ENCODE data around the gene PAQR4.

PAQR4 gene

DNA sequence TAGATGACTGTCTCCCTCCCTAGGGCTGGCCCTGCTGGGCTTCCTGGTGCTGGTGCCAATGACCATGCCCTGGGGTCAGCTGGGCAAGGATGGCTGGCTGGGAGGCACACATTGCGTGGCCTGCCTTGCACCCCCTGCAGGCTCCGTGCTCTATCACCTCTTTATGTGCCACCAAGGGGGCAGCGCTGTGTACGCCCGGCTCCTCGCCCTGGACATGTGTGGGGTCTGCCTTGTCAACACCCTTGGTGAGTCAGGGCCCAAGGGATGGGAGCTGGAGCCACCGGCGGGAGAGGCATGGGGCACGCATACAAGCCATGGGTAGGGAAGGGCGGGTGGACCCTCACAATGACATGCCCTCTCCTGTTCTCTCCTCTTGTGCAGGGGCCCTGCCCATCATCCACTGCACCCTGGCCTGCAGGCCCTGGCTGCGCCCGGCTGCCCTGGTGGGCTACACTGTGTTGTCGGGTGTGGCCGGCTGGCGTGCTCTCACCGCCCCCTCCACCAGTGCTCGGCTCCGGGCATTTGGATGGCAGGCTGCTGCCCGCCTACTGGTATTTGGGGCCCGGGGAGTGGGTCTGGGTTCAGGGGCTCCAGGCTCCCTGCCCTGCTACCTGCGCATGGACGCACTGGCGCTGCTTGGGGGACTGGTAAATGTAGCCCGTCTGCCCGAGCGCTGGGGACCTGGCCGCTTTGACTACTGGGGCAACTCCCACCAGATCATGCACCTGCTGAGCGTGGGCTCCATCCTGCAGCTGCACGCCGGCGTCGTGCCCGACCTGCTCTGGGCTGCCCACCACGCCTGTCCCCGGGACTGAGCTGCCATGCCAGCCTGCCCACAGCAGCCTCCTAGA lies 2.2 kb downstream of the PAQR4 start:
- no peak overlapping the region for H2BK12ac ChIP-seq (ENCODE audit: low read length)

DNA sequence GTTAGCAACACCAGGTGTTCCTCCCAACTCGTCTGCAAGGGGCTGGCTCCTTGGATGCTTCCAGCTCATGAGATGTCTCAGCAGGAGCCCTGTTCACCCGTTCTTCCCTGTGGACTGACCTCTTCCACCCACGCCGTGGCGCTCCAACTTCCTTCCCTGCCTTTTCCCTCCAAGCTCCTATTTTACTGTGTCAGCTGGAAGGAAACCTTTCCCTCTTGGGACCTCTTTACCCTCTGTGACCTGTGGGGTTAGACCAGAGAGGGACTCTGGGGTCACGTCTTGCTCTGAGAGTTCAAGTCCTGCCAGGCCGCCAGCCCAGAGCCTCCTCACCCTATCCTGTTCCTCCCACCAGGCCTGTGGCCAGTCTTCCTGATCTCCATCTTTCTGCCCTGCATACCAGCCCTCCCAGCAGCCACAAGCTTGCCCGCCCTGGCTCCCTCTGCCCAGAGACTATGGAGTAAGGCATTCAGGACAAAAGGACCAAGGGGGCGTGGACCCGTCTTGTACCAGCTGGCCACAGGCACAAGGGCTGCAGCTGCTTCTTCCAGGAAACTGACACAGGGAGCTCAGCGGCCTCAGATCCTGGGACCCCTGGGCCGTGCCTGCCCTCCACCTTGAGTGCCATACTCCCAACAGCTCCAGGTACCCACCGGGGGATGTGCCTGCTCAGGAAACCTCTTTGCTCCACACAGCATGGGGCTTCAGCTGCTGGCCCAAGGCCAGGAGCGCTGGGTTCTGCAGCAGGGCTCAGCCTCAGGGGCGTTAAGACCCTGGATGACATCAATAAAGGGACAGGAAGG lies 3.0 kb downstream of the PAQR4 start:
- H3K4me3 ChIP-seq (ENCODE audit: low read length in 2 of 2): no peak overlapping the region
- H2BK120ac ChIP-seq (ENCODE audit: low read depth, low read length): no peak overlapping the region
- H3K4me1 ChIP-seq (ENCODE audit: control insufficient read depth in 2 of 2, insufficient read depth in 1 of 2, low read depth in 1 of 2, low read length in 2 of 2): peaks cover 10 to 13% of the 10 kb centered on the region in 2 donors
- no peak overlapping the region for H2BK12ac ChIP-seq (ENCODE audit: low read length)
- peaks cover 14% of the 10 kb centered on the region for H3K79me1 ChIP-seq (ENCODE audit: low read depth, low read length)
- H2BK15ac ChIP-seq (ENCODE audit: low read length): no peak overlapping the region
- H3K4me2 ChIP-seq (ENCODE audit: insufficient read depth, low read length, poor library complexity, severe bottlenecking): no peak overlapping the region
- WGBS, 2 donors (ENCODE audit: extremely low coverage in 2 of 2, insufficient read length in 2 of 2, insufficient replicate concordance in 1 of 2): no CpG with 5 or more reads among the region's 15 CpGs
- H2BK5ac ChIP-seq (ENCODE audit: low read length): no peak overlapping the region
- H4K91ac ChIP-seq (ENCODE audit: low read depth, low read length, poor library complexity): no peak overlapping the region
- H2AFZ ChIP-seq (ENCODE audit: low read length): no peak overlapping the region
- peaks cover 32 to 64% of the 10 kb centered on the region in 2 donors for H3K36me3 ChIP-seq (replicated peaks in 1 of 2; ENCODE audit: control insufficient read depth in 2 of 2, insufficient read depth in 2 of 2, low read length in 2 of 2)
- H4K8ac ChIP-seq (ENCODE audit: low read depth, low read length): no peak overlapping the region
- H3K23ac ChIP-seq (ENCODE audit: low read depth, low read length, poor library complexity): peak overlapping the region; percentile 93
- no peak overlapping the region for H3K18ac ChIP-seq (ENCODE audit: low read length)
- no peak overlapping the region for H3K27ac ChIP-seq (replicated peaks; ENCODE audit: low read length)
- peaks cover 0 to 10% (median 0%) of the 10 kb centered on the region in 3 experiments for H3K27me3 ChIP-seq (ENCODE audit: control insufficient read depth in 3 of 3, insufficient read depth in 3 of 3, low read depth in 1 of 3, low read length in 3 of 3)
- H3K4ac ChIP-seq (ENCODE audit: low read length): no peak overlapping the region
- H3K9ac ChIP-seq (ENCODE audit: low read depth, low read length, poor library complexity): no peak overlapping the region
- no peaks in the 10 kb centered on the region for H3K9me3 ChIP-seq (replicated peaks in 1 of 2; ENCODE audit: control insufficient read depth in 2 of 2, insufficient read depth in 1 of 2, low read depth in 1 of 2, low read length in 2 of 2)
- no peak for DNase-seq (ENCODE audit: low spot score)
- no peak overlapping the region for H2AK5ac ChIP-seq (ENCODE audit: low read depth, low read length)
- H3K14ac ChIP-seq (ENCODE audit: low read length): no peak overlapping the region

More for the DNA sequence above, 2.2 kb downstream of the PAQR4 start:
- Histone ChIP-seq H3K4me1 (ENCODE audit: control insufficient read depth in 2 of 2, insufficient read depth in 1 of 2, low read depth in 1 of 2, low read length in 2 of 2) (peaks cover 10 to 13% of the 10 kb centered on the region in 2 donors), H3K4me2 (ENCODE audit: insufficient read depth, low read length, poor library complexity, severe bottlenecking) (no peak overlapping the region), H2BK5ac (ENCODE audit: low read length) (no peak overlapping the region), H2AFZ (ENCODE audit: low read length) (no peak overlapping the region), H3K14ac (ENCODE audit: low read length) (peak overlapping the region; percentile 1), H2BK15ac (ENCODE audit: low read length) (no peak overlapping the region), H3K9ac (ENCODE audit: low read depth, low read length, poor library complexity) (peak overlapping the region; percentile 38), H3K79me1 (ENCODE audit: low read depth, low read length) (peaks cover 14% of the 10 kb centered on the region), H4K91ac (ENCODE audit: low read depth, low read length, poor library complexity) (no peak overlapping the region), H3K4ac (ENCODE audit: low read length) (no peak overlapping the region), H3K23ac (ENCODE audit: low read depth, low read length, poor library complexity) (peak overlapping the region; percentile 94), H3K36me3 (replicated peaks in 1 of 2; ENCODE audit: control insufficient read depth in 2 of 2, insufficient read depth in 2 of 2, low read length in 2 of 2) (peaks cover 32 to 56% of the 10 kb centered on the region in 2 donors), H3K4me3 (ENCODE audit: low read length in 2 of 2) (peak overlapping the region in 1 of 2 donors; percentile 52), H3K18ac (ENCODE audit: low read length) (no peak overlapping the region), H3K27me3 (ENCODE audit: control insufficient read depth in 3 of 3, insufficient read depth in 3 of 3, low read depth in 1 of 3, low read length in 3 of 3) (peaks cover 0 to 12% (median 0%) of the 10 kb centered on the region in 3 experiments), H3K27ac (replicated peaks; ENCODE audit: low read length) (no peak overlapping the region), H3K9me3 (replicated peaks in 1 of 2; ENCODE audit: control insufficient read depth in 2 of 2, insufficient read depth in 1 of 2, low read depth in 1 of 2, low read length in 2 of 2) (no peaks in the 10 kb centered on the region), H4K8ac (ENCODE audit: low read depth, low read length) (no peak overlapping the region), H2BK120ac (ENCODE audit: low read depth, low read length) (no peak overlapping the region), H2AK5ac (ENCODE audit: low read depth, low read length) (no peak overlapping the region)
- WGBS, 2 donors (ENCODE audit: extremely low coverage in 2 of 2, insufficient read length in 2 of 2, insufficient replicate concordance in 1 of 2): no CpG with 5 or more reads among the region's 35 CpGs
- DNase-seq (ENCODE audit: low spot score): no peak

DNA sequence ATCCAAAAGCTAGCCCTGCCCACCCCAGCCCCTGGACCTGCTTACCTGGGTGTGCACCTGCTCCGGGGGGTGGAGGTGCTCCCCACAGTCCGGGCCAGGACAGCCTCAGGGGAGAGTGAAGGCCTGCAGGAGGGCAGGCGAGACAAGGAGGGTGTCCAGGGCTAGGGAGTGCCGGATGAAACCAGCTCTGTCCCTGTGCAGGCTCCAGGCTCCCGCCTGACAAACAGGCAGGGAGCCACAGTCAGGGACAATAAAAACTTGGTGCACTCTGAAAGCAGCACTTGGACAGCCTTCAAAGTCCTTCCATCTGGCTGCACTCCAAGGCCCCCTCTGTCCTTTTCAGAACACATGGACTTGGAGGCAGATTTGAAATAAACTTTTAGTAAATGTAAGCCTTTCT lies 3.9 kb downstream of the PAQR4 start:
- Histone ChIP-seq H3K4ac (ENCODE audit: low read length) (no peak overlapping the region), H3K4me1 (ENCODE audit: control insufficient read depth in 2 of 2, insufficient read depth in 1 of 2, low read depth in 1 of 2, low read length in 2 of 2) (peaks cover 10 to 13% of the 10 kb centered on the region in 2 donors), H3K23ac (ENCODE audit: low read depth, low read length, poor library complexity) (peak overlapping the region; percentile 13), H2BK12ac (ENCODE audit: low read length) (no peak overlapping the region), H3K36me3 (replicated peaks in 1 of 2; ENCODE audit: control insufficient read depth in 2 of 2, insufficient read depth in 2 of 2, low read length in 2 of 2) (peaks cover 32 to 74% of the 10 kb centered on the region in 2 donors), H4K8ac (ENCODE audit: low read depth, low read length) (no peak overlapping the region), H3K79me1 (ENCODE audit: low read depth, low read length) (peaks cover 15% of the 10 kb centered on the region), H3K9ac (ENCODE audit: low read depth, low read length, poor library complexity) (no peak overlapping the region), H3K4me3 (ENCODE audit: low read length in 2 of 2) (no peak overlapping the region), H2AK5ac (ENCODE audit: low read depth, low read length) (no peak overlapping the region), H4K91ac (ENCODE audit: low read depth, low read length, poor library complexity) (no peak overlapping the region), H3K14ac (ENCODE audit: low read length) (no peak overlapping the region), H2BK15ac (ENCODE audit: low read length) (no peak overlapping the region), H3K4me2 (ENCODE audit: insufficient read depth, low read length, poor library complexity, severe bottlenecking) (no peak overlapping the region), H3K18ac (ENCODE audit: low read length) (no peak overlapping the region), H2AFZ (ENCODE audit: low read length) (no peak overlapping the region), H2BK5ac (ENCODE audit: low read length) (no peak overlapping the region), H3K9me3 (replicated peaks in 1 of 2; ENCODE audit: control insufficient read depth in 2 of 2, insufficient read depth in 1 of 2, low read depth in 1 of 2, low read length in 2 of 2) (no peaks in the 10 kb centered on the region), H3K27ac (replicated peaks; ENCODE audit: low read length) (no peak overlapping the region), H3K27me3 (ENCODE audit: control insufficient read depth in 3 of 3, insufficient read depth in 3 of 3, low read depth in 1 of 3, low read length in 3 of 3) (peaks cover 0 to 4% (median 0%) of the 10 kb centered on the region in 3 experiments), H2BK120ac (ENCODE audit: low read depth, low read length) (no peak overlapping the region)
- WGBS, 2 donors (ENCODE audit: extremely low coverage in 2 of 2, insufficient read length in 2 of 2, insufficient replicate concordance in 1 of 2): no CpG with 5 or more reads among the region's 5 CpGs
- no peak for DNase-seq (ENCODE audit: low spot score)
